K562 (cell line): ENCODE results near the gene RIT1. TPM values are rescaled to one million over a fixed set of nuclear protein-coding genes. Genes with fewer than 3 reads are reported as not detected.

Experiments used
- ARNT ChIP-seq, 2 experiments: fragments of 450-650 bp; IDR thresholded peaks; 2 replicates each; pipeline ENCODE4 v1.6.1; 2016; ENCODE audit warnings: mild to moderate bottlenecking in 1 of 2
- C11orf30 ChIP-seq: fragments of 450-650 bp; IDR thresholded peaks from 2 replicates; pipeline ENCODE4 v1.6.1; 2016; ENCODE audit warnings: low read depth, mild to moderate bottlenecking
- HNRNPK ChIP-seq: fragments of 200-400 bp; formaldehyde crosslinking; IDR thresholded peaks from one replicate; pipeline ENCODE4 v1.6.1; 2018; ENCODE audit warnings: mild to moderate bottlenecking, low read depth, low read length; ENCODE audit not compliant: poor library complexity, severe bottlenecking
- SIN3A ChIP-seq, 2 experiments: fragments of 150-350 bp in 1 of 2; IDR thresholded peaks; 2 replicates each; pipeline ENCODE4 v1.6.1; 2011 to 2016; ENCODE audit warnings: borderline replicate concordance in 2 of 2, low read depth in 2 of 2, low read length in 2 of 2, mild to moderate bottlenecking in 2 of 2, moderate library complexity in 2 of 2; ENCODE audit not compliant: control insufficient read depth in 1 of 2
- SMARCB1 ChIP-seq: IDR thresholded peaks from 2 replicates; pipeline ENCODE4 v1.6.1; 2011; ENCODE audit warnings: improper control_type of control experiment, low read depth; ENCODE audit not compliant: insufficient read length
- ZEB2 ChIP-seq: fragments of 450-650 bp; IDR thresholded peaks from 2 replicates; pipeline ENCODE4 v1.6.1; 2016
- ZNF133 ChIP-seq: fragments of 250-450 bp; sonication (Bioruptor Pico); IDR thresholded peaks from 2 replicates; pipeline ENCODE4 v1.4.0; 2020; ENCODE audit warnings: mild to moderate bottlenecking
- ZNF143 ChIP-seq: sonication (generic); formaldehyde crosslinking; IDR thresholded peaks from 2 replicates; pipeline ENCODE4 v1.9.0; 2022; ENCODE audit warnings: mild to moderate bottlenecking, missing genetic modification reagents
- ZNF436 ChIP-seq: fragments of 250-450, 450-650 bp; sonication (Bioruptor Pico); formaldehyde crosslinking; IDR thresholded peaks from 2 replicates; pipeline ENCODE4 v1.7.0; 2020; ENCODE audit warnings: mild to moderate bottlenecking
- polyA plus RNA-seq, 8 experiments: library from polyadenylated mRNA; depleted of rRNA in 4 of 8; stranded (reverse) in 5 of 8; unstranded in 3 of 8; fragments of >200 nt; fragmentation: Nextera tagmentation in 2 of 8; fragmentation: Illumina TruSeq in 1 of 8; extraction: Ambion mirVana in 2 of 8; extraction: Trizol in 1 of 8; gene quantifications; 2 replicates each; pipeline versions ENCODE4 v1.2.1 to v1.2.3, GENCODE V29; 2011 to 2014; ENCODE audit warnings: inconsistent platforms in 1 of 8, missing spikeins in 1 of 8
- total RNA-seq, 7 experiments: library from RNA; depleted of rRNA in 6 of 7; stranded (reverse); fragments of >200 nt in 6 of 7; fragmentation: Illumina TruSeq in 2 of 7; extraction: Trizol in 2 of 7; gene quantifications; 2 replicates each; pipeline versions ENCODE4 v1.2.1 to v1.2.3, GENCODE V29; 2011 to 2021; ENCODE audit warnings: low replicate concordance in 1 of 7
- TF ChIP-seq, protein P1 (sequence below): sonication (generic); formaldehyde crosslinking; IDR thresholded peaks from 2 replicates; pipeline ENCODE4 v1.8.0; 2022; ENCODE audit warnings: mild to moderate bottlenecking, low read depth, missing genetic modification reagents
- TF ChIP-seq, protein P2 (sequence below): fragments of 200-600 bp; sonication (generic); IDR thresholded peaks from one replicate; pipeline ENCODE4 v1.6.1; 2012; ENCODE audit warnings: mild to moderate bottlenecking, low read depth, low read length, inconsistent platforms
- TF ChIP-seq, protein P3 (sequence below): fragments of 250-450 bp; sonication (Bioruptor Pico); IDR thresholded peaks from 2 replicates; pipeline ENCODE4 v1.8.0; 2022; ENCODE audit warnings: inconsistent platforms, mild to moderate bottlenecking, moderate library complexity, borderline replicate concordance

Gene RIT1
- total and polyA plus RNA-seq, 9 of the 15 experiments (the other 6 are each of a cell fraction or from before 2014, with no cell fraction given), result 13.5 to 57.6 (median 22.9) TPM

DNA sequence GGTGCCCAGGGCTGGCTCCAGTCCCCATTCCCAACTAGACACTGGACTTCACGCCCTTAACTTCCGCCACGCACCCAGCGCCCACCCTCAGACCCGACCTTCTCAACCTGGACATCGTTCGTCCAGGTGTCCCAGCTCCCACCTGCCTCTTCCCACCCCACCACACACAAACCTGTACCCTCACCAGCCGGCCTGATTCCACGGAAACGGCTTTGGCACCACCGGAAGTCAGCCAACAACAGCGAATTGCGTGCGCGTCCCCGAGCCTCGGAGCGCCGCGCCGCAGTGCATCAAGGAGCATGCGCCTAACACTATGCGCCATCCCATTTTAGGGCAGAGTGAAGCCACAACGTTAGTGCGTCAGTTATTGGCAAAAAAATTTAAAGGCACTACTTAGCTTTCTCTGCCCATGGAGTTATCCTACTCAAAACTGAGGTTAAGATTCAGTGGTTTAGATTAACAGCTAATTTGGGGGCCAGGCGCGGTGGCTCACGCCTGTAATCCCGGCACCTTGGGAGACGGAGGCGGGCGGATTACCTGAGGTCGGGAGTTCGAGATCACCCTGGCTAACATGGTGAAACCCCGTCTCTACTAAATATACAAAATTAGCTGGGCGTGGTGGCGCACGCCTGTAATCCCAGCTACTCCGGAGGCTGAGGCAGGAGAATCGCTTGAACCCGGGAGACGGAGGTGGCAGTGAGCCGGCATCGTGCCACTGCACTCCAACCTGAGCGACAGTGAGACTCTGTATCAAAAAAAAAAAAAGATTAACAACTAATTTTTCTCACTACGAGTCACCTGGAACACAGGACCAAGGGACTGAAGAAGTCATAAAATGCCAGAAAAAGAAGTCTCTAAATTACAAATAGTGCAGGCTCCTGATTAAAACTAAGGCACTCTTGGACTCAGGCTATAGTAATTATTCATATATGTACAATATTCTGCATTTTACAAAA, 53.9 kb downstream of the RIT1 start, which contains the start of gene GON4L (continued):
- TF ChIP-seq, protein P1, sequence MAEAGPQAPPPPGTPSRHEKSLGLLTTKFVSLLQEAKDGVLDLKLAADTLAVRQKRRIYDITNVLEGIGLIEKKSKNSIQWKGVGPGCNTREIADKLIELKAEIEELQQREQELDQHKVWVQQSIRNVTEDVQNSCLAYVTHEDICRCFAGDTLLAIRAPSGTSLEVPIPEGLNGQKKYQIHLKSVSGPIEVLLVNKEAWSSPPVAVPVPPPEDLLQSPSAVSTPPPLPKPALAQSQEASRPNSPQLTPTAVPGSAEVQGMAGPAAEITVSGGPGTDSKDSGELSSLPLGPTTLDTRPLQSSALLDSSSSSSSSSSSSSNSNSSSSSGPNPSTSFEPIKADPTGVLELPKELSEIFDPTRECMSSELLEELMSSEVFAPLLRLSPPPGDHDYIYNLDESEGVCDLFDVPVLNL (CRISPR knock-in tag), result peak; percentile 49; the same call in 1 of the 2 replicates
- TF ChIP-seq, protein P2, sequence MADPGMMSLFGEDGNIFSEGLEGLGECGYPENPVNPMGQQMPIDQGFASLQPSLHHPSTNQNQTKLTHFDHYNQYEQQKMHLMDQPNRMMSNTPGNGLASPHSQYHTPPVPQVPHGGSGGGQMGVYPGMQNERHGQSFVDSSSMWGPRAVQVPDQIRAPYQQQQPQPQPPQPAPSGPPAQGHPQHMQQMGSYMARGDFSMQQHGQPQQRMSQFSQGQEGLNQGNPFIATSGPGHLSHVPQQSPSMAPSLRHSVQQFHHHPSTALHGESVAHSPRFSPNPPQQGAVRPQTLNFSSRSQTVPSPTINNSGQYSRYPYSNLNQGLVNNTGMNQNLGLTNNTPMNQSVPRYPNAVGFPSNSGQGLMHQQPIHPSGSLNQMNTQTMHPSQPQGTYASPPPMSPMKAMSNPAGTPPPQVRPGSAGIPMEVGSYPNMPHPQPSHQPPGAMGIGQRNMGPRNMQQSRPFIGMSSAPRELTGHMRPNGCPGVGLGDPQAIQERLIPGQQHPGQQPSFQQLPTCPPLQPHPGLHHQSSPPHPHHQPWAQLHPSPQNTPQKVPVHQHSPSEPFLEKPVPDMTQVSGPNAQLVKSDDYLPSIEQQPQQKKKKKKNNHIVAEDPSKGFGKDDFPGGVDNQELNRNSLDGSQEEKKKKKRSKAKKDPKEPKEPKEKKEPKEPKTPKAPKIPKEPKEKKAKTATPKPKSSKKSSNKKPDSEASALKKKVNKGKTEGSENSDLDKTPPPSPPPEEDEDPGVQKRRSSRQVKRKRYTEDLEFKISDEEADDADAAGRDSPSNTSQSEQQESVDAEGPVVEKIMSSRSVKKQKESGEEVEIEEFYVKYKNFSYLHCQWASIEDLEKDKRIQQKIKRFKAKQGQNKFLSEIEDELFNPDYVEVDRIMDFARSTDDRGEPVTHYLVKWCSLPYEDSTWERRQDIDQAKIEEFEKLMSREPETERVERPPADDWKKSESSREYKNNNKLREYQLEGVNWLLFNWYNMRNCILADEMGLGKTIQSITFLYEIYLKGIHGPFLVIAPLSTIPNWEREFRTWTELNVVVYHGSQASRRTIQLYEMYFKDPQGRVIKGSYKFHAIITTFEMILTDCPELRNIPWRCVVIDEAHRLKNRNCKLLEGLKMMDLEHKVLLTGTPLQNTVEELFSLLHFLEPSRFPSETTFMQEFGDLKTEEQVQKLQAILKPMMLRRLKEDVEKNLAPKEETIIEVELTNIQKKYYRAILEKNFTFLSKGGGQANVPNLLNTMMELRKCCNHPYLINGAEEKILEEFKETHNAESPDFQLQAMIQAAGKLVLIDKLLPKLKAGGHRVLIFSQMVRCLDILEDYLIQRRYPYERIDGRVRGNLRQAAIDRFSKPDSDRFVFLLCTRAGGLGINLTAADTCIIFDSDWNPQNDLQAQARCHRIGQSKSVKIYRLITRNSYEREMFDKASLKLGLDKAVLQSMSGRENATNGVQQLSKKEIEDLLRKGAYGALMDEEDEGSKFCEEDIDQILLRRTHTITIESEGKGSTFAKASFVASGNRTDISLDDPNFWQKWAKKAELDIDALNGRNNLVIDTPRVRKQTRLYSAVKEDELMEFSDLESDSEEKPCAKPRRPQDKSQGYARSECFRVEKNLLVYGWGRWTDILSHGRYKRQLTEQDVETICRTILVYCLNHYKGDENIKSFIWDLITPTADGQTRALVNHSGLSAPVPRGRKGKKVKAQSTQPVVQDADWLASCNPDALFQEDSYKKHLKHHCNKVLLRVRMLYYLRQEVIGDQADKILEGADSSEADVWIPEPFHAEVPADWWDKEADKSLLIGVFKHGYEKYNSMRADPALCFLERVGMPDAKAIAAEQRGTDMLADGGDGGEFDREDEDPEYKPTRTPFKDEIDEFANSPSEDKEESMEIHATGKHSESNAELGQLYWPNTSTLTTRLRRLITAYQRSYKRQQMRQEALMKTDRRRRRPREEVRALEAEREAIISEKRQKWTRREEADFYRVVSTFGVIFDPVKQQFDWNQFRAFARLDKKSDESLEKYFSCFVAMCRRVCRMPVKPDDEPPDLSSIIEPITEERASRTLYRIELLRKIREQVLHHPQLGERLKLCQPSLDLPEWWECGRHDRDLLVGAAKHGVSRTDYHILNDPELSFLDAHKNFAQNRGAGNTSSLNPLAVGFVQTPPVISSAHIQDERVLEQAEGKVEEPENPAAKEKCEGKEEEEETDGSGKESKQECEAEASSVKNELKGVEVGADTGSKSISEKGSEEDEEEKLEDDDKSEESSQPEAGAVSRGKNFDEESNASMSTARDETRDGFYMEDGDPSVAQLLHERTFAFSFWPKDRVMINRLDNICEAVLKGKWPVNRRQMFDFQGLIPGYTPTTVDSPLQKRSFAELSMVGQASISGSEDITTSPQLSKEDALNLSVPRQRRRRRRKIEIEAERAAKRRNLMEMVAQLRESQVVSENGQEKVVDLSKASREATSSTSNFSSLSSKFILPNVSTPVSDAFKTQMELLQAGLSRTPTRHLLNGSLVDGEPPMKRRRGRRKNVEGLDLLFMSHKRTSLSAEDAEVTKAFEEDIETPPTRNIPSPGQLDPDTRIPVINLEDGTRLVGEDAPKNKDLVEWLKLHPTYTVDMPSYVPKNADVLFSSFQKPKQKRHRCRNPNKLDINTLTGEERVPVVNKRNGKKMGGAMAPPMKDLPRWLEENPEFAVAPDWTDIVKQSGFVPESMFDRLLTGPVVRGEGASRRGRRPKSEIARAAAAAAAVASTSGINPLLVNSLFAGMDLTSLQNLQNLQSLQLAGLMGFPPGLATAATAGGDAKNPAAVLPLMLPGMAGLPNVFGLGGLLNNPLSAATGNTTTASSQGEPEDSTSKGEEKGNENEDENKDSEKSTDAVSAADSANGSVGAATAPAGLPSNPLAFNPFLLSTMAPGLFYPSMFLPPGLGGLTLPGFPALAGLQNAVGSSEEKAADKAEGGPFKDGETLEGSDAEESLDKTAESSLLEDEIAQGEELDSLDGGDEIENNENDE, result no peak
- TF ChIP-seq ZEB2 (no peak), SMARCB1 (no peak), ZNF436 (CRISPR knock-in tag) (no peak), HNRNPK (no peak), ARNT (IDR thresholded peaks at IDR 0.05) (no peak), ZNF143 (CRISPR knock-in tag) (no peak), C11orf30 (peak; percentile 61), ZNF133 (CRISPR knock-in tag) (no peak), SIN3A (IDR thresholded peaks at IDR 0.05; ENCODE audit: borderline replicate concordance in 2 of 2, control insufficient read depth in 1 of 2, low read depth in 2 of 2, low read length in 2 of 2) (peak in 1 of 2 experiments; percentile 68; a peak in 1 of 4 replicates)
- TF ChIP-seq, protein P3, sequence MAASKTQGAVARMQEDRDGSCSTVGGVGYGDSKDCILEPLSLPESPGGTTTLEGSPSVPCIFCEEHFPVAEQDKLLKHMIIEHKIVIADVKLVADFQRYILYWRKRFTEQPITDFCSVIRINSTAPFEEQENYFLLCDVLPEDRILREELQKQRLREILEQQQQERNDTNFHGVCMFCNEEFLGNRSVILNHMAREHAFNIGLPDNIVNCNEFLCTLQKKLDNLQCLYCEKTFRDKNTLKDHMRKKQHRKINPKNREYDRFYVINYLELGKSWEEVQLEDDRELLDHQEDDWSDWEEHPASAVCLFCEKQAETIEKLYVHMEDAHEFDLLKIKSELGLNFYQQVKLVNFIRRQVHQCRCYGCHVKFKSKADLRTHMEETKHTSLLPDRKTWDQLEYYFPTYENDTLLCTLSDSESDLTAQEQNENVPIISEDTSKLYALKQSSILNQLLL (CRISPR knock-in tag), result no peak
